HCT116 (cell line): Measurements from ENCODE around the gene MMEL1. TPM values are rescaled to one million over a fixed set of nuclear protein-coding genes. Genes with fewer than 3 reads are reported as not detected.

Source experiments
- ATAC-seq: fragments of 200-7000 bp; cut with Tn5 transposase; 2 replicates; pipeline ENCODE4 v1.9.1; 2020; ENCODE audit warnings: mild to moderate bottlenecking, moderate library complexity
- BruUV-seq: library from RNA; stranded (reverse); fragments of 400-500 nt; replicated peaks from 2 replicates; lab custom pipeline; 2021; lab: Mats Ljungman, UMichigan
- CTCF ChIA-PET: fragments of 300-600 bp; sonication (Branson Sonifier 250); formaldehyde crosslinking; loops from one replicate; lab custom pipeline; 2021; ENCODE audit warnings: antibody characterized with exemption; lab: Charles Lee
- POLR2A ChIA-PET: fragments of 300-600, 350-600 bp; sonication (Branson Sonifier 250); formaldehyde crosslinking; loops from one replicate; lab custom pipeline; 2021; ENCODE audit warnings: antibody characterized with exemption; lab: Charles Lee
- RAD21 ChIA-PET, 2 experiments: fragments of 300-600 bp; sonication (Branson Sonifier 250); formaldehyde crosslinking; loops; one replicate each; lab custom pipeline; 2023; ENCODE audit warnings: low total read pairs in 2 of 2; ENCODE audit not compliant: uncharacterized antibody in 2 of 2, unreplicated experiment in 2 of 2, low non-redundant PET in 1 of 2; lab: Charles Lee
- DNase-seq: peaks from one replicate; pipeline ENCODE4 v3.0.0-alpha.2; 2010; ENCODE audit warnings: low read depth, low spot score
- H2AFZ ChIP-seq: fragments of 200-600 bp; shearing (Covaris generic), sonication (generic); 2 replicates; pipeline ENCODE4 v1.6.1; 2017; ENCODE audit warnings: low read depth, mixed run types, mixed read lengths, antibody characterized with exemption, low read length; ENCODE audit not compliant: poor library complexity, severe bottlenecking
- H3K27ac ChIP-seq: 2 replicates; pipeline ENCODE4 v1.5.1; 2012; ENCODE audit warnings: low read depth, low read length
- H3K27me3 ChIP-seq: fragments of 200-600 bp; sonication (generic); 2 replicates; pipeline ENCODE4 v1.6.1; 2016; ENCODE audit warnings: mixed run types, low read length, mixed read lengths; ENCODE audit not compliant: insufficient read depth
- H3K36me3 ChIP-seq, 2 experiments: fragments of 200-500 bp in 1 of 2; fragments of 200-600 bp in 1 of 2; sonication (Bioruptor generic) in 1 of 2; sonication (generic) in 1 of 2; 2 replicates each; pipeline versions ENCODE4 v1.5.1 to v1.6.1; 2014 to 2016; ENCODE audit warnings: low read length in 2 of 2, inconsistent platforms in 1 of 2, mixed read lengths in 1 of 2, mixed run types in 1 of 2; ENCODE audit not compliant: insufficient read depth in 2 of 2, control insufficient read depth in 1 of 2
- H3K4me1 ChIP-seq, 2 experiments: fragments of 200-600 bp in 1 of 2; sonication (generic) in 1 of 2; 2 replicates each; pipeline versions ENCODE4 v1.5.1 to v1.6.1; 2012 to 2017; ENCODE audit warnings: low read length in 2 of 2, inconsistent platforms in 1 of 2, mild to moderate bottlenecking in 1 of 2, mixed read lengths in 1 of 2, mixed run types in 1 of 2, moderate library complexity in 1 of 2; ENCODE audit not compliant: insufficient read depth in 2 of 2, control insufficient read depth in 1 of 2
- H3K4me2 ChIP-seq: fragments of 200-600 bp; sonication (generic); 2 replicates; pipeline ENCODE4 v1.6.1; 2017; ENCODE audit warnings: mixed run types, low read length, mixed read lengths
- H3K4me3 ChIP-seq, 2 experiments: fragments of 200-600 bp in 1 of 2; sonication (generic) in 1 of 2; replicated peaks in 1 of 2; 2 replicates each; pipeline ENCODE4 v1.5.1; 2011 to 2016; ENCODE audit warnings: low read length in 2 of 2, control low read depth in 1 of 2, low read depth in 1 of 2, mild to moderate bottlenecking in 1 of 2, mixed read lengths in 1 of 2, mixed run types in 1 of 2
- H3K79me2 ChIP-seq: fragments of 200-600 bp; sonication (generic); 2 replicates; pipeline ENCODE4 v1.6.1; 2017; ENCODE audit warnings: mild to moderate bottlenecking, mixed run types, low read length, moderate library complexity, mixed read lengths; ENCODE audit not compliant: insufficient read depth
- H3K9ac ChIP-seq: fragments of 200-600 bp; sonication (generic); 2 replicates; pipeline ENCODE4 v1.6.1; 2016; ENCODE audit warnings: low read length, mixed read lengths
- H3K9me2 ChIP-seq: fragments of 200-600 bp; sonication (generic), shearing (Covaris generic); 2 replicates; pipeline ENCODE4 v1.6.1; 2017; ENCODE audit warnings: mixed run types, mild to moderate bottlenecking, moderate library complexity; ENCODE audit not compliant: insufficient read depth
- H3K9me3 ChIP-seq, 2 experiments: fragments of 200-500 bp in 1 of 2; fragments of 200-600 bp in 1 of 2; sonication (Bioruptor generic) in 1 of 2; sonication (generic) in 1 of 2; 2 replicates each; pipeline ENCODE4 v1.6.1; 2014 to 2017; ENCODE audit warnings: low read length in 2 of 2, mixed read lengths in 2 of 2, inconsistent platforms in 1 of 2, low read depth in 1 of 2, mild to moderate bottlenecking in 1 of 2, mixed run types in 1 of 2, moderate library complexity in 1 of 2; ENCODE audit not compliant: control insufficient read depth in 1 of 2, insufficient read depth in 1 of 2
- H4K20me1 ChIP-seq: fragments of 200-600 bp; sonication (generic), shearing (Covaris generic); 2 replicates; pipeline ENCODE4 v1.6.1; 2017; ENCODE audit warnings: mixed run types, mild to moderate bottlenecking, moderate library complexity; ENCODE audit not compliant: insufficient read depth
- CEBPB ChIP-seq: IDR thresholded peaks from 2 replicates; pipeline ENCODE4 v1.6.1; 2012; ENCODE audit warnings: low read depth
- CTCF ChIP-seq, 3 experiments: fragments of 200-600 bp in 1 of 3; sonication (generic) in 1 of 3; IDR thresholded peaks in 2 of 3; conservative IDR thresholded peaks in 1 of 3; 2 replicates each; pipeline ENCODE4 v1.5.1; 2012 to 2017; ENCODE audit warnings: low read depth in 2 of 3, low read length in 2 of 3, antibody characterized with exemption in 1 of 3, borderline replicate concordance in 1 of 3, control low read depth in 1 of 3, mild to moderate bottlenecking in 1 of 3, mixed read lengths in 1 of 3, mixed run types in 1 of 3, moderate library complexity in 1 of 3; ENCODE audit not compliant: insufficient read depth in 1 of 3
- EGR1 ChIP-seq: IDR thresholded peaks from 2 replicates; pipeline ENCODE4 v1.6.1; 2012; ENCODE audit warnings: low read depth
- EZH2phosphoT487 ChIP-seq: fragments of 200-600 bp; IDR thresholded peaks from 2 replicates; pipeline ENCODE4 v1.6.1; 2018; ENCODE audit warnings: antibody characterized with exemption, borderline replicate concordance
- SRF ChIP-seq: IDR thresholded peaks from 2 replicates; pipeline ENCODE4 v1.6.1; 2012; ENCODE audit warnings: low read depth
- ZFX ChIP-seq: fragments of 450-650 bp; IDR thresholded peaks from 2 replicates; pipeline ENCODE4 v1.6.1; 2017
- intact Hi-C: fragments of 100-400 bp; cut with micrococcal nuclease; formaldehyde crosslinking; loops from 2 replicates; pipeline ENCODE4 v1.10.0; 2022
- total RNA-seq: library from RNA; stranded (reverse); gene quantifications from one replicate; pipeline ENCODE4 v1.2.1, GENCODE V29; 2021; ENCODE audit not compliant: unreplicated experiment
- TF ChIP-seq, protein P1 (sequence below): IDR thresholded peaks from 2 replicates; pipeline ENCODE4 v1.6.1; 2011; ENCODE audit warnings: mild to moderate bottlenecking, low read length, moderate library complexity; ENCODE audit not compliant: insufficient replicate concordance; ENCODE audit errors: extremely low read depth

The MMEL1 gene
- total RNA-seq, 1 experiment from 2014 or later: 2.7 TPM

GRCh38 chr1:2564815-2565374, 67.9 kb downstream of the MMEL1 start:
- POLR2A ChIA-PET: no interaction called here
- no peak for ATAC-seq

More at GRCh38 chr1:2564815-2565374, 67.9 kb downstream of the MMEL1 start:
- H2AFZ ChIP-seq: no peak overlapping the region
- no peaks in the 10 kb centered on the region for H3K9me2 ChIP-seq
- intact Hi-C loops: no loop called here
- RAD21 ChIA-PET: no interaction called here
- no peaks in the 10 kb centered on the region for H3K4me1 ChIP-seq
- H3K4me2 ChIP-seq: no peak overlapping the region
- no peaks in the 10 kb centered on the region for H3K9me3 ChIP-seq
- H3K79me2 ChIP-seq: no peaks in the 10 kb centered on the region
- H3K27me3 ChIP-seq: no peaks in the 10 kb centered on the region
- H4K20me1 ChIP-seq: no peaks in the 10 kb centered on the region
- no peak for TF ChIP-seq SRF
- TF ChIP-seq, protein P1, sequence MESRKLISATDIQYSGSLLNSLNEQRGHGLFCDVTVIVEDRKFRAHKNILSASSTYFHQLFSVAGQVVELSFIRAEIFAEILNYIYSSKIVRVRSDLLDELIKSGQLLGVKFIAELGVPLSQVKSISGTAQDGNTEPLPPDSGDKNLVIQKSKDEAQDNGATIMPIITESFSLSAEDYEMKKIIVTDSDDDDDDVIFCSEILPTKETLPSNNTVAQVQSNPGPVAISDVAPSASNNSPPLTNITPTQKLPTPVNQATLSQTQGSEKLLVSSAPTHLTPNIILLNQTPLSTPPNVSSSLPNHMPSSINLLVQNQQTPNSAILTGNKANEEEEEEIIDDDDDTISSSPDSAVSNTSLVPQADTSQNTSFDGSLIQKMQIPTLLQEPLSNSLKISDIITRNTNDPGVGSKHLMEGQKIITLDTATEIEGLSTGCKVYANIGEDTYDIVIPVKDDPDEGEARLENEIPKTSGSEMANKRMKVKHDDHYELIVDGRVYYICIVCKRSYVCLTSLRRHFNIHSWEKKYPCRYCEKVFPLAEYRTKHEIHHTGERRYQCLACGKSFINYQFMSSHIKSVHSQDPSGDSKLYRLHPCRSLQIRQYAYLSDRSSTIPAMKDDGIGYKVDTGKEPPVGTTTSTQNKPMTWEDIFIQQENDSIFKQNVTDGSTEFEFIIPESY: no peak
- TF ChIP-seq ZFX: no peak
- TF ChIP-seq EGR1: no peak
- TF ChIP-seq EZH2phosphoT487: no peak
- no peak for TF ChIP-seq CTCF (IDR thresholded peaks at IDR 0.05 in 2 of 3, conservative IDR thresholded peaks at IDR 0.05 in 1 of 3; ENCODE audit: borderline replicate concordance in 1 of 3, insufficient read depth in 1 of 3, low read depth in 2 of 3, low read length in 2 of 3)
- TF ChIP-seq CEBPB: no peak
- CTCF ChIA-PET: no interaction called here
- H3K36me3 ChIP-seq: no peaks in the 10 kb centered on the region
- no peak overlapping the region for H3K27ac ChIP-seq
- H3K4me3 ChIP-seq: no peak overlapping the region
- no peak overlapping the region for H3K9ac ChIP-seq
- no TSS peak for BruUV-seq
- DNase-seq: no peak
